ENCODE data around the gene NSG2.
"Not testable (repeated sequence)": the region's sequence is repeated elsewhere in the genome, so short reads cannot be mapped to it uniquely, and the experiment has no call there.

The NSG2 gene

GRCh38 chr5:174097486-174098185 lies 52.1 kb downstream of the NSG2 start:
- in situ Hi-C loops (cut with HindIII; ENCODE audit: low sequenced_read_pairs) = loop anchor here (25.0 kb wide), 1 partner anchor 215 kb away; no protein-coding TSS in a partner anchor

DNA sequence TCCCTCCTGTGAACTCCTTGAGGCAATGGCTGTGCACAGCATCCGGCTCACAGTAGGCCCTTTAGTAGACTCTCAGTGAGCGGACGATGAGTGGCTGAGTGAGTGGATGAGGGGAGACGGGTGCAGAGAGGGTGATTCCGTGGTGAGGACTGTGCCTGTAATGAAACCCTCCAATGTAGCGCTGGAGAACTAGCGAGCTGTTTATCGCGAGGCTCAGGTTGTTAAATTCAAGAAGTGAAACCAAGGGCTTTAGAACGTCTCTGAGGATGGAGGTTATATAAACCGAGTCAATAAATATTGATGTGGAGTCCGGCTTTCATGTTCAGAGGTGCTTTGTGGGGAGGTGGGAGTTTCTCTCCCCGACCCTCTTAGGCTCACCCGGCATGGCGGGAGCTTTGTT lies 53.2 kb downstream of the NSG2 start:
- in situ Hi-C loops (cut with HindIII; ENCODE audit: low sequenced_read_pairs) = loop anchor here (25.0 kb wide), 1 partner anchor 214 kb away; no protein-coding TSS in a partner anchor

DNA sequence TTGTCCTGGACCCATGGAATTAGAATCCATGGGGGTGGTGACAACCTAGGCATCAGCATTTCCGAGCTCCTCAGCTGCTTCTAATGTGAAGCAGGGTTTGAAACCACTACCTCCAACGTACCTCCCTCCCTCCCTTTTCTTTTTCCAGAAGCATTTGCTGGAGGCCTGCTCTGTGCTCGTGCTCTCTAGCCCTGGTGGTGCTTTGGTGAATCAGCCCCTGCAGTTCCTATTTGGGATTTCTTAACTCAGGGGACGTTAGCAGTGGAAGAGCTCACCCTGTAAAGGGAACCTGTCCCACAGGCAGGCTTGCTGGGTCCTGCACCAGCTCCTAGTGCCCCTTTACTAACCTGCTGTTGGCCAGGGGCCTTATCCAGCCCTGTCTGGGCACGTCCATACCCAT lies 55.0 kb downstream of the NSG2 start:
- in situ Hi-C loops (cut with HindIII; ENCODE audit: low sequenced_read_pairs) = no loop called here

- in situ Hi-C loops (cut with HindIII; ENCODE audit: low sequenced_read_pairs) = no loop called here
Measured at GRCh38 chr5:174101195-174101730, 55.8 kb downstream of the NSG2 start.

GRCh38 chr5:174102574-174102973 lies 57.1 kb downstream of the NSG2 start:
- in situ Hi-C loops (cut with HindIII; ENCODE audit: low sequenced_read_pairs) = not testable (repeated sequence)

DNA sequence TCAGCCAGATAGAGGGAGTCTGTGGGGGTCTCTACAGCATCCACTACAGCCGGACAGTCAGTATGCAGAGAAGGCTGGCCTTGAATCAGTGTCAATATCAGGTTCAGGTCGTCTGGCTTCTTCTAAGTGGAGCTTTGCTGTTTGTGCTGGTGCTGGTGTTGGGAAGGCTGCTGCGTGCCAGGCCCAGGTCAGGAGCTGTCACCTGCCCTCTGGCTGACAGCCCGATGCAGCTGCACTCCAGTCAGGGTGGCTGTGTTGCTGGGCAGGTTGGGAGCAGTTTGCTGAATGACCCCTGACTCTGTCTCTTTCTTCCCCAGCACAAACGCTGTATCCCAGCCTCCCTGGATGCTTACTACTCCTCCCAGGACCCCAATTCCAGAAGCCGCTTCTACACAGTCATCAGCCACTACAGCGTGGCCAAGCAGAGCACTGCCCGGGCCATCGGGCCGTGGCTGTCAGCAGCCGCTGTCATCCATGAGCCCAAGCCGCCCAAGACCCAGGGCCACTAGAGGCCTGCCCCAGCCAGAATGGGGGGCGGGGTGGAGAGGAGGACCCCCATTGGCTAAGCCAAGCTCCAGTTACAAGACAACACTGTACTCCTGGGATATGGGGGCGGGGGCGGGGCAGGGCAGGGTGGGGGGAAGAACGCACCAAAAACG lies 61.6 kb downstream of the NSG2 start:
- in situ Hi-C loops (cut with HindIII; ENCODE audit: low sequenced_read_pairs) = no loop called here

DNA sequence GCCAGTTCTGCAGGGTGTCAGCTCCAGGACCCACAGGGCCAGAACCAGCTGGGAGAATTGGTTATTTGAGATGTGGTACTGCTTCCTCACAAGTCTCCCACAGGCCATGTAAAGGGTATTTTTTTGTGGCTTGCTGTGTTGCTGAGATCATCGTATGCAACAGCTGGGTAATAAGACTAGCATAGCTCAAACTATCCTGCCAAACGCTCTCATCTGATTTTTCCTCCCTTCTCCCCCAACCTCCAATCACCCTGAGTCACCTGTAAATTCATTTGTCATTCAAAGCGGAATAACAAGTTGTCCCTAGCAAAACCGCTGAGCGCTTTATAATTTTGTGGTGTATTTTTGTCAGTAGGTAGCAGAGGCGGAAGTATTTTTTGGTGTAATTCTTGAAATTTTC lies 63.2 kb downstream of the NSG2 start:
- in situ Hi-C loops (cut with HindIII; ENCODE audit: low sequenced_read_pairs) = no loop called here

- in situ Hi-C loops (cut with HindIII; ENCODE audit: low sequenced_read_pairs) = no loop called here
Measured at GRCh38 chr5:174109698-174110260, 64.3 kb downstream of the NSG2 start.

DNA sequence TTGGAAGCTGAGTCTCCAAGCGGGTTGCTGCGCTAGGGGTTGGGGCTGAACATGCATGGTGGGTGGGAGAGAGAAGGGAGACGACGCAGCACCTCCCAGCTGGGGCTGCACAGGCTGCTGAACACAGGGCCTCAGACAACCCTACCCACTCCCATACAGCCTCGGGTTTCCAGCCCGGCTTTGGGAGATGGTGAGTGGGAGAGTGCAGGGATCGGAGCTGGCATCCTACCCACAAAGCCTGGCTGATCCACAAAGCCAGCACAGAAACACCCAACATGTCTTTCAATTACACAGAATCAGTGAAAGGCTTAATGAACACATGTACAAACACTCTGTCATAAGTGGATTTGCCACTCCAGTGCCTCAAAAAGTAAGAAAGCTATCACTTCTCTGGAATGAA lies 64.8 kb downstream of the NSG2 start:
- in situ Hi-C loops (cut with HindIII; ENCODE audit: low sequenced_read_pairs) = no loop called here

GRCh38 chr5:174111287-174111973 lies 65.9 kb downstream of the NSG2 start:
- in situ Hi-C loops (cut with HindIII; ENCODE audit: low sequenced_read_pairs) = no loop called here

GRCh38 chr5:174115226-174115625 lies 69.7 kb downstream of the NSG2 start:
- in situ Hi-C loops (cut with HindIII; ENCODE audit: low sequenced_read_pairs) = no loop called here

- in situ Hi-C loops (cut with HindIII; ENCODE audit: low sequenced_read_pairs) = no loop called here
Measured at GRCh38 chr5:174118823-174119467, 73.4 kb downstream of the NSG2 start.

DNA sequence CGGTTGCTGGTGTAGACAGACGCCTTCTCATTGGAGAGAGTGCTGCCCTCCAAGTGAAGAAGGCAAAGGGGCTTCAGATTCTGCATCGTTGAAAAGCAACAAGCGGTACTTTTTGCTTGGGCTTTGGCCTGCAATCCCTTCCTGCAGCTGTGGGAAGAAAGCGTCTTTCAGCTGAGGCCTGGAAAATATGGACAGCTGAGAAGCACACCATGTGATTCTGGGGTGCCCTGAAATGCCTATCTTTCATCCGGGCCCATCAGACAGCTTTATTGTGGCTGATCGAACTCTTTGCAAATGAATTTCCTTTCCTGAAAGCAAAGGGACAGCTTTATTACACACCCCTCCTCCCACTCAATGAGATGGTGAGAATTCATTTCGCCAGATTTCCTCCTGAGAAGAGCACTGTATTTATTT lies 74.0 kb downstream of the NSG2 start:
- in situ Hi-C loops (cut with HindIII; ENCODE audit: low sequenced_read_pairs) = no loop called here

GRCh38 chr5:174120401-174121005 lies 75.0 kb downstream of the NSG2 start:
- in situ Hi-C loops (cut with HindIII; ENCODE audit: low sequenced_read_pairs) = no loop called here

- in situ Hi-C loops (cut with HindIII; ENCODE audit: low sequenced_read_pairs) = no loop called here
Measured at GRCh38 chr5:174134545-174134944, 89.0 kb downstream of the NSG2 start.

DNA sequence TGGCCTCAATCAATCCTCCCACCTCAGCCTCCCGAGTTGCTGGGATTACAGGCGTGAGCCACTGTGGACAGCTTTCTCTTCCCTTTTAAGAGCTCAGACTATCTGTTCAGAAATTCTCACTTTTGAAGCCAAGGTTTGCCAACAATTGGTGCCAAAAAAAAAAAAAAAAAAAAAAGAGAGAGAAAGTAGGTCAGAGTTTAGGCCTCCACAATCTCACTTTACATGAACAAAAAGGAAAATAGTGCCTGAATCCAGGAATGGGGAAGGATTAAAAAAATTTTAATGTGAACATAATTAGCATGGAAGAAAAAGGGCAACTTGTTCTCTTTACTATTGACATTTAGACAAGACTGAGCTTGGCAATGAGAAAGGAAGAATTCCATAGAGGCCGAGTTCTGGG lies 94.1 kb downstream of the NSG2 start:
- in situ Hi-C loops (cut with HindIII; ENCODE audit: low sequenced_read_pairs) = no loop called here

GRCh38 chr5:174140452-174141020 lies 95.0 kb downstream of the NSG2 start:
- in situ Hi-C loops (cut with HindIII; ENCODE audit: low sequenced_read_pairs) = no loop called here

DNA sequence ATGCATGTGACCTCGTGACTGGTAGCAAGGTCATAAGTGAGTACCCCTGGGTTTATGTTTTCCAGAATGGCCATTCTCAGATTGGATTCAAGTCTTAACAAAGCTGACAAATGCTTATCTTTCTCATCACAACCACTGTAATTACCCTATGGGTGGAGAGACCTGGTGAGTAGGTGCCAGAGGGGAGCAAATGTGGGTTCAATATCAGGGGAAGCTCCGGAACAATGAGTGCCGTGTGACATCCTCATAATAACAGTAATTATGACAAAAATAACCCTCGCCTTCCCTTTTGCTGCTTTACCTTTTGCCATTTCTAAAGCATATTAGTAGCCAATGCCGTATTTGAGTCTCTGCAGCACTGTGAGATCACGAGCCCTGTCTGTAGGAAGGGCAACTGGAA lies 95.9 kb downstream of the NSG2 start:
- in situ Hi-C loops (cut with HindIII; ENCODE audit: low sequenced_read_pairs) = no loop called here

DNA sequence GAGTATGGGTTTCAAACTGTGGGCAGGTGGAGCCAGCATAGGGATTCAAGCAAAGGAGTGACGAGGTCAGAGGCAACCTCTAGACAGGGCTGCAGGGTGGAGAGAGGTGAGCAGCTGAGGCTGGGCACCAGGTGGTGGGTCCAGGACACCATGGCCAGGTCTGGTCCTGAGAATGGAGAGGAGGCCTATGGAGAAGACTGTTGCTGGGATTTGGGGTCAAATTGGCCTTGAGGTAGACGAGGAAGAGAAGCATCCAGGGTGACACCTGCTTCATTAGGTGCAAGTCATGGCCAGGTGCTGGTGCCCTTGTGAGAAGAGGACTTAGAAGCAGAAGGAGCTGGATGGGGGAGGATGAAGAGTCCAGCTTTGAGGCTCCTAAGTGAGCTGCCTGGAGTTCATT lies 99.6 kb downstream of the NSG2 start:
- in situ Hi-C loops (cut with HindIII; ENCODE audit: low sequenced_read_pairs) = no loop called here

- in situ Hi-C loops (cut with HindIII; ENCODE audit: low sequenced_read_pairs) = no loop called here
Measured at GRCh38 chr5:174145821-174146220, 100.3 kb downstream of the NSG2 start.
